ENCODE results near the gene PPME1.
"Not testable (repeated sequence)": the region's sequence is repeated elsewhere in the genome, so short reads cannot be mapped to it uniquely, and the experiment has no call there.

Gene PPME1, protein sequence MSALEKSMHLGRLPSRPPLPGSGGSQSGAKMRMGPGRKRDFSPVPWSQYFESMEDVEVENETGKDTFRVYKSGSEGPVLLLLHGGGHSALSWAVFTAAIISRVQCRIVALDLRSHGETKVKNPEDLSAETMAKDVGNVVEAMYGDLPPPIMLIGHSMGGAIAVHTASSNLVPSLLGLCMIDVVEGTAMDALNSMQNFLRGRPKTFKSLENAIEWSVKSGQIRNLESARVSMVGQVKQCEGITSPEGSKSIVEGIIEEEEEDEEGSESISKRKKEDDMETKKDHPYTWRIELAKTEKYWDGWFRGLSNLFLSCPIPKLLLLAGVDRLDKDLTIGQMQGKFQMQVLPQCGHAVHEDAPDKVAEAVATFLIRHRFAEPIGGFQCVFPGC

GRCh38 chr11:74170694-74171629 is at the start of gene PPME1, which contains the start of gene C2CD3:
Gene PPME1 (plus strand): TSS chr11:74171289. CDS start chr11:74171422, 133 bp downstream.
Gene C2CD3 (minus strand): TSS chr11:74171002. CDS start chr11:74170792, 210 bp downstream.
- peak; percentile 90 to 96 for DNase-seq

DNA sequence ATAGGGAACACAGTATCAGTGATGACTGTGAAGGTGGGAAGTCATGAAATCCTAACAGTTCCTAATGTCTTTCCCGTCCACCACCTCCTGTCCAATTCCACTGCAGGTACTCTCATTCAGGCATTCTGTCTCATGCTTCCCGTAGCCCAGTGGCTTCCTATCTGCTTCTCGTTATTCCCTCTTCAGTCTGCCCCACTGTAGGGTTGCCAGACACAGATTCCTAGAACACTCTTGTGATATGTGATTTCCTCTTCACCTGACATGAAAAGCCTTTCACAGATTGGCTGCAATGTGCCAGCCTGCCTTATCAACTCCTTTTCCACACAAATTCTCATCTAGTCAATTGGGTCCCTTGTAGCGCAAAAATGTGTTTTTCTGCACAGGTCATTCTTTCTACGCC is 49.3 kb upstream of the PPME1 start:
- no peak for DNase-seq

DNA sequence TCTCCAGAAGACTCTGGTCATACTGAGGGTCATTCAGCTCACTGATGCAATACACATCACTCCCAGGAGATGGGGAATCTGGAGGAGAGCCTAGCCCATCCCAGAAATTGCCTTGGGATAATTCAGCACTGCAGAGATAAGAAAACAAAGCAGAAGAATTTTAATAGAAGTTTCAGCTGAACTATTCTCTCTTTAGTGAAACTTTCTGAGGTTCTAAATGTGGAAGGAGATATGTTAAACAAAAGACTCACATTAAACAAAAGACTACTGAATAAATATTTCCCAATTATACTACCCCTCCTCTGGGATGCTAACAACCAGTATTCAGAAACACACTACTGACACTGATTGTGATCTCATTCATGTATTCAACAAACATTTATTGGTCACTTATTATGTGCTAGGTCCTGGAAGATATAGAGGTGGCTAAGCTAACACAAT is 48.1 kb upstream of the PPME1 start:
- DNase-seq: no peak

DNA sequence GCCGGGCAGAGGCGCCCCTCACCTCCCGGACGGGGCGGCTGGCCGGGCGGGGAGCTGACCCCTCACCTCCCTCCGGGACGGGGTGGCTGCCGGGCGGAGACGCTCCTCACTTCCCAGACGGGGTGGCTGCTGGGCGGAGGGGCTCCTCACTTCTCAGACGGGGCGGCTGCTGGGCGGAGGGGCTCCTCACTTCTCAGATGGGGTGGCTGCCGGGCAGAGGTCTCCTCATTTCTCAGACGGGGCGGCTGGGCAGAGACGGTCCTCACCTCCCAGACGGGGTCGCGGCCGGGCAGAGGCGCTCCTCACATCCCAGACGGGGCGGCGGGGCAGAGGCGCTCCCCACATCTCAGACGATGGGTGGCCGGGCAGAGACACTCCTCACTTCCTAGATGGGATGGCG is 42.0 kb upstream of the PPME1 start:
- DNase-seq: not testable (repeated sequence)

GRCh38 chr11:74132833-74133232 is 38.3 kb upstream of the PPME1 start:
- no peak for DNase-seq

GRCh38 chr11:74133436-74133835 is 37.7 kb upstream of the PPME1 start:
- DNase-seq: no peak

GRCh38 chr11:74134661-74135060 is 36.4 kb upstream of the PPME1 start:
- no peak for DNase-seq

DNA sequence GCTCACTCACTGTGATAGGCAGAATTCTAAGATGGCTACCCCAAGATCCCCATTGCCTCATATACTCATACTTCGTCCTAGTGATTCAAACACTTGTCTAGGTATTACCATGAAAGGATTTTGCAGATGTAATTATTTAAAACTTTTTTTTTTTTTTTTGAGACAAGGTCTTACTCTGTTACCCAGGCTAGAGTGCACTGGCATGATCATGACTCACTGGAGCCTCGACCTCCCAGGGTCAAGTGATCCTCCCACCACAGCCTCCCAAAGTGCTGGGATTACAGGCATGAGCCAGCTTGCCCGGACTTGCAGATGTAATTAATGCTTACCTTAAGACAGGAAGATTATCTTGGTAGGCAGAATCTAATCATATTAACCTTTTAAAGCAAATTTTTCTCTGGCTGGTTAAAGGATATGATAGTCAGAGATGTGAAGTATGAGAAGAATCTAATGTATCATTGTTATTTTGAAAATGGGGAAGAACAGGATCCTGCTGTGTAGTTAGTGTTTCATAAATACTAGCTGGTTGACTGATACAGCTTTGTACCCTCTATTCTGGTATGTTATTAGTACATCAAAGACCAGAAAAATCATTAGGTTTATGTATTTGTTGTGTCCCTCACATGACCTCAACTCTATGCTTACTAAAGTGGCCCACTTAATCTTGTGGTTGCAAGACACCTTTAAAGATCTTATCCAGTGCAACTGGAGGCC is 35.8 kb upstream of the PPME1 start:
- no peak for DNase-seq

DNA sequence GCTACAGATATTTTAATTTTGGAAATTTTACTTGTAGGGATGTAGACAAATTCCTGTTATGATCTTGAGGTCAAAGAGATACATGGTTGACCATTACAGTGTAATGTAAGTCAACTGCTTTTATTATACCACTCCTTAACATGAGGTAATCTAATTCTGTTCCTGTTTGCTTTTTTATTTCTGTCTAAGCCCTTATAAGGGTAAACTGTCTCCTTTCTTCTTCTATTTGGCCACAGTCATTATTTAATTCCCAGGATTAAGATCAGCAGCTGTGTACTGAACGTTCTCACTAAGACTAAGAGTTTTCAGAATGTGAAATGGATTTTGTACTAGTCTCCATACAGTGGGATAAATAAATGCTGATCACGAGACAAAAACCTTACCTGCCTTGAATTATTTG is 33.1 kb upstream of the PPME1 start:
- DNase-seq: no peak

GRCh38 chr11:74138572-74138971 is 32.5 kb upstream of the PPME1 start:
- no peak for DNase-seq

- DNase-seq: no peak
These were observed 31.8 kb upstream of the PPME1 start for GRCh38 chr11:74139151-74139918.

- DNase-seq: not testable (repeated sequence)
These were observed 31.1 kb upstream of the PPME1 start for GRCh38 chr11:74139919-74140431.

DNA sequence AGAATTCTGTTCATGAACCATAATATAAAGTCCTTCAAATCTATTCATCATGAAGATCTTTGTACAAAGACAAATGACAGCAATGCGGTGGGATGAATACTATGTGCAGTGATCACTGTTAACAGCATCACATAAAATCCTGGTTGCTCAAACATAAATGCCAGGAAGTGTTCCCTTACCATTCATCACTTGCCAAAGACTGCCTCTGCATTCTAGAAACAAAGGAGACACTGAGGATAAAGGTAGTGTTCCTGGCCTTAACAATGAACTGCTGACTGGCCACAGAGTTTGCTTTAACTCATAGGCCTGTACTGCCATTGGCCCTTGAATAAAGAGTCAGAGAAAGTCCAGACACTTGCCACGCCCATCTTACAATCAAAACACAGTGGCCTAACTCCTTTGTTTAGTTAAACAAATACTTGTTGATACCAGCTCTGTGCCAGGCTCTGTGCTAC is 29.8 kb upstream of the PPME1 start:
- no peak for DNase-seq

DNA sequence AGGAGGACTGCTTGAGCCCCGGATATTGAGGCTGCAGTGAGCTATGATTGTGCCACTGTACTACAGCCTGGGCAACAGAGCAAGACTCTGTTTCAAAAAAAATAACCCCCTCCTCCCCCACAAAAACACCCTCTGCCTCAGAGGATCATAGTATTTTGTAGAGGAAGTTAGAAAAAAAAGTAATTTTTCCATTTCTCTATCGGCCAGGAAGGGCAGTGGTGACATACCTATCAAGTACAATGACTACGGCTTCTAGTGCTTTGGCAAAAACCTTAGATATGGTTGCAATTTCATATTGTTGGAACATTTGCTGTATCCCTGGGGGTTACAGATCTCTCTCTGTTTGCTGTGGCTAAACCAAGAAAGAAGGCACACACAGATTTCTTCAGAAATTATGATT is 29.2 kb upstream of the PPME1 start:
- DNase-seq: no peak

- DNase-seq: no peak
These were observed 28.5 kb upstream of the PPME1 start for GRCh38 chr11:74142624-74143023.

DNA sequence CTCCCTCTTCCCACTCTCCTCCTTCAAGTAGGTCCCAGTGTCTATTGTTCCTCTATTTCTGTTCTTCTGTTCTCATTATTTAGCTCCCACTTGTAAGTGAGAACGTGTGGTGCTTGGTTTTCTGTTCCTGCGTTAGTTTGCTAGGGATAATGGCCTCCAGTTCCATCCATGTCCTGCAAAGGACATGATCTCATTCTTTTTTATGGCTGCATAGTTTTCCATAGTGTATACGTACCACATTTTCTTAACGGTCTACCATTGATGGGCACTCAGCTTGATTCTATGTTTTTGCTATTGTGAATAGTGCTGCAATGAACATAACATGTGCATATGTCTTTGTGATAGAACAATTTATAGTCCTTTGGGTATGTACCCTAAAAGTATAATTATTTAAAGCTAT is 26.5 kb upstream of the PPME1 start:
- no peak for DNase-seq

GRCh38 chr11:74147199-74147929 is 23.7 kb upstream of the PPME1 start:
- DNase-seq: no peak

DNA sequence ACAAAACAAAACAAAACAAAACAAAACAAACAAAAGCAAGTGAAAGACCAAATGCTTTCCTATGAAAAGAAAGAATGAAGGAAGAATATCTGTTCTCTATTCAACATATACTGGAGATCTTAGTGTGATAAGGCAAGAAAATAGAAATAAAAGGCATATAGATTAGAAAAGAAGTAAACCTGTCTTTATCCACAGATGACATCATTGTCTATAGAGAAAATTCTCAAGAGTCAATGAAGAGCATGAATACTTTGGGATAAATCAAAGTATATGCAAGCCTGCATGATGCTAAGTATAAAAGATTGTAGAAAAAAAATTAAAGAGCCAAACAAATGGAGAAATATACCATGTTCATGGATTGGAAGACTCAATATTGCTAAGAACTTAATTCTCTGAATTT is 17.9 kb upstream of the PPME1 start:
- no peak for DNase-seq

DNA sequence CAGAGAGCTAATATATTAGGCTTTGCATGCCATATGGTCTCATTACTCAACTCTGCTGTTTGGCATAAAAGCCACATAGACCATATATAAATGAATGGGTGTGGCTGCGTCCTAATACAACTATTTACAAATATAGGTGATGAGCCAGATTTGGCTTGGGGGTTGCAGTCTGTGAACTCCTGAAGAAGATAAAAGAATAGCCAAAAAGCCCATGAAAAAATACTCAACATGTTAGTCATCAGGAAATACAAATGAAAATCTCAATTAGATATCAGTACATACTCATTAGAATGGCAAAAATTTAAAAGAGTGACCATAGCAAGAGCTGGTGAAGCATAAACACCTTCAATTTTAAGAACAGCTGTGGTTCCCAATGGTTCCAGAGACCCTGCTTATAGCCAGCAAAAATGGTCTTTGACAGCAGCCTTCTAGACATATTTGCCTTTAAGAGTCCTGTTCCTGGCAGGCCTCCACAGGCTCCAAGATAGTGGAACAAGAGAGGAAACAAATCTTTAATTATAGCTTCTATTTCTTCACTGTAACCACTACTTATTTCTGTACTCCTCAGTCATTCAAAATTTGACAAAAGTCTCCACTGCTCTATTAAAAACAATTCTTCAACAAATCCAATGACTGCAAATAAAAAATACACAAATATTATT is 16.3 kb upstream of the PPME1 start:
- no peak for DNase-seq

- no peak for DNase-seq
These were observed 13.9 kb upstream of the PPME1 start for GRCh38 chr11:74157169-74157568.

GRCh38 chr11:74159642-74160041 is 11.4 kb upstream of the PPME1 start:
- DNase-seq: no peak

All from stimulated activated CD4-positive, alpha-beta T cell treated with anti-CD3 and anti-CD28 coated beads, Interleukin-2, amount 100 ng/mL, for 48 hours (primary cell).